Chondrocyte (in vitro differentiated cells): ENCODE results near the gene ZP3. TPM values are rescaled to one million over a fixed set of nuclear protein-coding genes. Genes with fewer than 3 reads are reported as not detected.

Experiments used
- total RNA-seq: library from RNA; stranded (reverse); gene quantifications from 3 replicates; pipeline ENCODE4 v1.2.1, GENCODE V29; 2021

The ZP3 gene
- total RNA-seq, 1 donor from 2014 or later: not detected

Other genes starting within 250 kb of the ZP3 start
- 1.4 to 2.6 TPM (median 1.7 TPM) in 3 replicates for gene SRRM3, start 223.1 kb upstream of the ZP3 start, total RNA-seq
- gene HSPB1, start 122.3 kb upstream of the ZP3 start, total RNA-seq: 1,313 to 1,335 TPM (median 1,322 TPM) in 3 replicates
- gene YWHAG, start 66.0 kb upstream of the ZP3 start, total RNA-seq: 195 to 208 TPM (median 205 TPM) in 3 replicates
- 0.97 to 1.2 TPM (median 1.1 TPM) in 3 replicates for gene SSC4D, start 15.3 kb upstream of the ZP3 start, total RNA-seq
- 10.8 to 12.8 TPM (median 11.5 TPM) in 3 replicates for gene DTX2, start 36.8 kb downstream of the ZP3 start, total RNA-seq
- 0.46 to 1.4 TPM (median 0.62 TPM) in 3 replicates for gene UPK3B, start 85.6 kb downstream of the ZP3 start, total RNA-seq
- 0.36 TPM in 1 of 3 replicates, not detected in the others for gene SPDYE16, start 118.3 kb downstream of the ZP3 start, total RNA-seq
- gene POMZP3, start 202.3 kb downstream of the ZP3 start, total RNA-seq: 5.3 to 7.8 TPM (median 7.6 TPM) in 3 replicates